PC-9 (cell line): ENCODE results near the gene PTPMT1.
"Not testable (repeated sequence)": the region's sequence is repeated elsewhere in the genome, so short reads cannot be mapped to it uniquely, and the experiment has no call there.

Source experiments
- EZH2 ChIP-seq: fragments of 200-600 bp; sonication (generic); IDR thresholded peaks from 2 replicates; pipeline ENCODE4 v1.8.0; 2017; ENCODE audit warnings: antibody characterized with exemption, low read depth
- TF ChIP-seq, protein P1 (sequence below): fragments of 200-600 bp; sonication (generic); conservative IDR thresholded peaks from 2 replicates; pipeline ENCODE4 v1.6.1; 2017; ENCODE audit warnings: mixed run types, antibody characterized with exemption, mild to moderate bottlenecking, moderate library complexity

DNA sequence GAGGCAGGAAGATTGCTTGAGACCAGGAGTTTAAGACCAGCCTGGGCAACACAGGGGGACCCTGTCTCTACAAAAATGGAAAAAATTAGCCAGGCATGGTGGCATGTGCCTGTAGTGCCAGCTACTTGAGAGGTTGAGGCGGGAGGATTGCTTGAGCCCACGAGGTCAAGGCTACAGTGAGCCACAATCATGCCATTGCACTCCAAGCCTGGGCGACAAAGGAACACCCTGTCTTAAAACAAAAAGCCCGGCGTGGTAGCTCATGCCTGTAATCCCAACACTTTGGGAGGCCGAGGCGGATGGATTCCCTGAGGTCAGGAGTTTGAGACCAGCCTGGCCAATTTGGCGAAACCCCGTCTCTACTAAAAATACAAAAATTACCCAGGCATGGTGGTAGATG lies 34.7 kb upstream of the PTPMT1 start:
- TF ChIP-seq, protein P1, sequence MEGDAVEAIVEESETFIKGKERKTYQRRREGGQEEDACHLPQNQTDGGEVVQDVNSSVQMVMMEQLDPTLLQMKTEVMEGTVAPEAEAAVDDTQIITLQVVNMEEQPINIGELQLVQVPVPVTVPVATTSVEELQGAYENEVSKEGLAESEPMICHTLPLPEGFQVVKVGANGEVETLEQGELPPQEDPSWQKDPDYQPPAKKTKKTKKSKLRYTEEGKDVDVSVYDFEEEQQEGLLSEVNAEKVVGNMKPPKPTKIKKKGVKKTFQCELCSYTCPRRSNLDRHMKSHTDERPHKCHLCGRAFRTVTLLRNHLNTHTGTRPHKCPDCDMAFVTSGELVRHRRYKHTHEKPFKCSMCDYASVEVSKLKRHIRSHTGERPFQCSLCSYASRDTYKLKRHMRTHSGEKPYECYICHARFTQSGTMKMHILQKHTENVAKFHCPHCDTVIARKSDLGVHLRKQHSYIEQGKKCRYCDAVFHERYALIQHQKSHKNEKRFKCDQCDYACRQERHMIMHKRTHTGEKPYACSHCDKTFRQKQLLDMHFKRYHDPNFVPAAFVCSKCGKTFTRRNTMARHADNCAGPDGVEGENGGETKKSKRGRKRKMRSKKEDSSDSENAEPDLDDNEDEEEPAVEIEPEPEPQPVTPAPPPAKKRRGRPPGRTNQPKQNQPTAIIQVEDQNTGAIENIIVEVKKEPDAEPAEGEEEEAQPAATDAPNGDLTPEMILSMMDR = not testable (repeated sequence)
- not testable (repeated sequence) for TF ChIP-seq EZH2
